AG08396 (cell line): ENCODE data around the gene PCDHGA12.
"Not testable (repeated sequence)": the region's sequence is repeated elsewhere in the genome, so short reads cannot be mapped to it uniquely, and the experiment has no call there.

Experiments
- DNase-seq: peaks from one replicate; pipeline ENCODE4 v3.0.0; 2012; ENCODE audit warnings: low spot score, mixed read lengths

PCDHGA12 gene

DNA sequence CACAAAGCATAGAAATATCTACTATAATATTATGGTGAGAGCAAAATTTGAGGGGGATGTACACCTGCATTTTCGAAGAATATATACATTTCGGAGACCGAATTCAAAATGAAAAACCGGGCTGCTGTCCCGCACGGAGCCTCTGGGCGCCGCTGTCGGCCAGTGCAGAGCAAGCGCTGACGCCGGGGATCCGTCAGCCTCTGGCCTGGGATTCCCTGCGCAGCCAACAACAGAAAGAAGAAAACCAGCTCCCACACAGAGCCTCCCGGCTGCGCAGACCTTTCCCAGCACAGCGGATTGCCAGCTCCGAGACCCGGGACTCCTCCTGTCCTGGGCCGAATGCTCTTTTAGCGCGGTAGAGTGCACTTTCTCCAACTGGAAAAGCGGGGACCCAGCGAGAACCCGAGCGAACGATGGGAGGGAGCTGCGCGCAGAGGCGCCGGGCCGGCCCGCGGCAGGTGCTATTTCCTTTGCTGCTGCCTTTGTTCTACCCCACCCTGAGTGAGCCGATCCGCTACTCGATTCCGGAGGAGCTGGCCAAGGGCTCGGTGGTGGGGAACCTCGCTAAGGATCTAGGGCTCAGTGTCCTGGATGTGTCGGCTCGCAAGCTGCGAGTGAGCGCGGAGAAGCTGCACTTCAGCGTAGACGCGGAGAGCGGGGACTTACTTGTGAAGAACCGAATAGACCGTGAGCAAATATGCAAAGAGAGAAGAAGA is 22.4 kb upstream of the PCDHGA12 start, which contains the start of gene PCDHGB6:
Gene PCDHGB6 (plus strand): TSS at position 232 of the 716 bp plus-strand sequence. CDS start 182 bp downstream, at position 414.
- not testable (repeated sequence) for DNase-seq

GRCh38 chr5:141409598-141410306 is 20.6 kb upstream of the PCDHGA12 start:
- DNase-seq, result no peak

- DNase-seq, result no peak
Measured at GRCh38 chr5:141411575-141411974, 18.7 kb upstream of the PCDHGA12 start.

GRCh38 chr5:141412854-141413539 is 17.3 kb upstream of the PCDHGA12 start, which contains the start of gene PCDHGA10:
Gene PCDHGA10, plus strand, starts transcription at chr5:141412987. Its CDS starts 189 bp downstream, at chr5:141413176.
- peak; percentile 81 for DNase-seq

DNA sequence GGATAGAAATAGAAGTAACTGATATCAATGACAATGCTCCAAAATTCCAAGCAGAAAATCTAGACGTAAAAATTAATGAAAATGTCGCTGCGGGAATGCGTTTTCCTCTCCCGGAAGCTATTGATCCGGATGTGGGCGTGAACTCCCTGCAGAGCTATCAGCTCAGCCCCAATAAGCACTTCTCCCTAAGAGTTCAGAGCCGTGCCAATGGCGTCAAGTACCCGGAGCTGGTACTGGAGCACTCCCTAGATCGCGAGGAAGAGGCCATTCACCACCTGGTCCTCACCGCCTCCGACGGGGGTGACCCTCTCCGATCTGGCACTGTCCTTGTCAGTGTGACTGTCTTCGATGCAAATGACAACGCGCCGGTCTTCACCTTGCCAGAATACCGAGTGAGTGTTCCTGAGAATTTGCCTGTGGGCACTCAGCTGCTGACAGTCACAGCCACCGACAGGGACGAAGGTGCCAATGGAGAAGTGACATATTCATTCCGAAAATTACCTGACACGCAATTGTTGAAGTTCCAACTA is 16.7 kb upstream of the PCDHGA12 start:
- DNase-seq, result no peak

GRCh38 chr5:141414548-141415274 is 15.6 kb upstream of the PCDHGA12 start:
- DNase-seq, result not testable (repeated sequence)

DNA sequence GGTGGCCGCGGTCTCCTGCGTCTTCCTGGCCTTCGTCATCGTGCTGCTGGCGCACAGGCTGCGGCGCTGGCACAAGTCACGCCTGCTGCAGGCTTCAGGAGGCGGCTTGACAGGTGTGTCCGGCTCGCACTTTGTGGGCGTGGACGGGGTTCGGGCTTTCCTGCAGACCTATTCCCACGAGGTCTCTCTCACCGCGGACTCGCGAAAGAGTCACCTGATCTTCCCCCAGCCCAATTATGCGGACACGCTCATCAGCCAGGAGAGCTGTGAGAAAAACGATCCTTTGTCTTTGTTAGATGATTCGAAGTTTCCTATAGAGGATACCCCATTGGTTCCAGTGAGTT is 15.1 kb upstream of the PCDHGA12 start:
- DNase-seq, result not testable (repeated sequence)

DNA sequence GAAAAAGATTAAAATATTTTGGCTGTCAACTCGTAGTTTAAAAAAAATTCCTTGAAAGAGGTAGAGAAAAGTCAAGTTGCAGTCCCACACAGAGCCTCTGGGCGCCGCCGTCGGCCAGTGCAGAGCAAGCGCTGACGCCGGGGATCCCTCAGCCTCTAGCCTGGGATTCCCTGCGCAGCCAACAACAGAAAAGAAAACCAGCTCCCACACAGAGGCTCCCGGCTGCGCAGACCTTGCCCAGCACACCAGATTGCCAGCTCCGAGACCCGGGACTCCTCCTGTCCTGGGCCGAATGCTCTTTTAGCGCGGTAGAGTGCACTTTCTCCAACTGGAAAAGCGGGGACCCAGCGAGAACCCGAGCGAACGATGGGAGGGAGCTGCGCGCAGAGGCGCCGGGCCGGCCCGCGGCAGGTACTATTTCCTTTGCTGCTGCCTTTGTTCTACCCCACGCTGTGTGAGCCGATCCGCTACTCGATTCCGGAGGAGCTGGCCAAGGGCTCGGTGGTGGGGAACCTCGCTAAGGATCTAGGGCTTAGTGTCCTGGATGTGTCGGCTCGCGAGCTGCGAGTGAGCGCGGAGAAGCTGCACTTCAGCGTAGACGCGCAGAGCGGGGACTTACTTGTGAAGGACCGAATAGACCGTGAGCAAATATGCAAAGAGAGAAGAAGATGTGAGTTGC is 12.7 kb upstream of the PCDHGA12 start, which contains the start of gene PCDHGB7:
Gene PCDHGB7 (plus strand): TSS at position 184 of the 679 bp plus-strand sequence. CDS start 183 bp downstream, at position 367.
- DNase-seq, result peak; percentile 78

DNA sequence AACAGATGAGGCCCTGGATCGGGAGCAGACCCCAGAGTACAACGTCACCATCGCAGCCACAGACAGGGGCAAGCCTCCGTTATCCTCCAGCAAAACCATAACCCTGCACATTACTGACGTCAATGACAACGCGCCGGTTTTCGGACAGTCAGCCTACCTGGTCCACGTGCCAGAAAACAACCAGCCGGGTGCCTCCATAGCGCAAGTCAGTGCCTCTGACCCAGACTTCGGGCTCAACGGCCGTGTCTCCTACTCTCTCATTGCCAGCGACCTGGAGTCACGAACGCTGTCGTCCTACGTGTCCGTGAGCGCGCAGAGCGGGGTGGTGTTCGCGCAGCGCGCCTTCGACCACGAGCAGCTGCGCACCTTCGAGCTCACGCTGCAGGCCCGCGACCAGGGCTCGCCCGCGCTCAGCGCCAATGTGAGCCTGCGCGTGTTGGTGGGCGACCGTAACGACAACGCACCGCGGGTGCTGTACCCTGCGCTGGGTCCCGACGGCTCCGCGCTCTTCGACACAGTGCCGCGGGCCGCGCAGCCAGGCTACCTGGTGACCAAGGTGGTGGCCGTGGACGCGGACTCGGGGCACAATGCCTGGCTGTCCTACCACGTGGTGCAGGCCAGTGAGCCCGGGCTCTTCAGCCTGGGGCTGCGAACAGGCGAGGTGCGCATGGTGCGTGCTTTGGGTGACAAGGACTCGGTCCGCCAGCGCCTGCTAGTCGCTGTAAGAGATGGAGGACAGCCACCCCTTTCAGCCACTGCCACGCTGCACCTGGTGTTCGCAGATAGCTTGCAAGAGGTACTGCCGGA is 11.0 kb upstream of the PCDHGA12 start:
- DNase-seq, result no peak

DNA sequence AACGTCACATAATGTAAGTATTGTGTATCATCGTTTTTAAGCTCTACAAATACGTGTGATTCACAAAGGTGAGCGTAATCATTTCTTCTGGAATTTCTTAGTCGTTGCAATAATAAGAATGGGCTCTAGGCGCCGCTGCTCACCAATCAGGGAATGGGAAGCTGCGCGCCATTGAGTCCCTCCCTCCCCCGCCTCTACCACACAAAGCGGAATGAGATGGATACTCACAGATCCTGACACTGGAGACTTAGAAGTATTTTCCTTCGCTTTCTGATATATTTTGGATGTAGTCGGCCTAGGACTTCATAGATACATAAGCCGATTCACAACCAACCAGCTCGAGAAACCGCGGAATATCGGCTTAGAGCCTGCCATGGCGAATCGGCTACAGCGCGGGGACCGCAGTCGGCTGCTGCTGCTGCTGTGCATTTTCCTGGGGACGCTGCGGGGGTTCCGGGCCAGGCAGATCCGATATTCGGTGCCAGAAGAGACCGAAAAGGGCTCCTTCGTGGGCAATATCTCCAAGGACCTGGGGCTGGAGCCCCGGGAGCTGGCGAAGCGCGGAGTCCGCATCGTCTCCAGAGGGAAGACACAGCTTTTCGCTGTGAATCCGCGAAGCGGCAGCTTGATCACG is 9.3 kb upstream of the PCDHGA12 start, which contains the start of gene PCDHGA11:
Gene PCDHGA11 (plus strand): TSS at position 197 of the 634 bp plus-strand sequence. CDS start 177 bp downstream, at position 374.
- peak; percentile 67 for DNase-seq

- no peak for DNase-seq
Measured at GRCh38 chr5:141421489-141421855, 8.8 kb upstream of the PCDHGA12 start.

GRCh38 chr5:141422742-141423291 is 7.5 kb upstream of the PCDHGA12 start:
- DNase-seq, result no peak

DNA sequence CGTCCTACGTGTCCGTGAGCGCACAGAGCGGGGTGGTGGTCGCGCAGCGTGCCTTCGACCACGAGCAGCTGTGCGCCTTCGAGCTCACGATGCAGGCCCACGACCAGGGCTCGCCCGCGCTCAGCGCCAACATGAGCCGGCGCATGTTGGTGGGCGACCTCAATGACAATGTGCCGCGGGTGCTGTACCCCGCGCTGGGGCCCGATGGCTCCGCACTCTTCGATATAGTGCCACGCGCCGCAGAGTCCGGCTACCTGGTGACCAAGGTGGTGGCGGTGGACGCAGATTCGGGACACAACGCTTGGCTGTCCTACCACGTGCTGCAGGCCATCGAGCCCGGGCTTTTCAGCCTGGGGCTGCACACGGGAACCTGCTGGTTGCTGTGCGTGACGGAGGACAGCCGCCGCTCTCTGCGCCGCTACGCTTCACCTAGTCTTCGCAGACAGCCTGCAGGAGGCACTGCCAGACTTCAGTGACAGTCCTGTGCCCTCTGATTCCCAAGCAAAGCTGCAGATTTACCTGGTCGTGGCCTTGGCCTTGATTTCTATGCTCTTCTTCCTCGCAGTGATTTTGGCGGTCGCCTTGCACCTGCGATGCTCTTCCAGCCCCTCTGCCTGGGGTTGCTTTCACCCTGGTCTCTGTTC is 2.4 kb upstream of the PCDHGA12 start:
- no peak for DNase-seq

GRCh38 chr5:141431286-141431685 is 979 bp downstream of the PCDHGA12 start:
- DNase-seq, result no peak

DNA sequence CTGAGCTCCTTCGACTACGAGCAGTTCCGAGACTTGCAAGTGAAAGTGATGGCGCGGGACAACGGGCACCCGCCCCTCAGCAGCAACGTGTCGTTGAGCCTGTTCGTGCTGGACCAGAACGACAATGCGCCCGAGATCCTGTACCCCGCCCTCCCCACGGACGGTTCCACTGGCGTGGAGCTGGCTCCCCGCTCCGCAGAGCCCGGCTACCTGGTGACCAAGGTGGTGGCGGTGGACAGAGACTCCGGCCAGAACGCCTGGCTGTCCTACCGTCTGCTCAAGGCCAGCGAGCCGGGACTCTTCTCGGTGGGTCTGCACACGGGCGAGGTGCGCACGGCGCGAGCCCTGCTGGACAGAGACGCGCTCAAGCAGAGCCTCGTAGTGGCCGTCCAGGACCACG is 2.0 kb downstream of the PCDHGA12 start:
- not testable (repeated sequence) for DNase-seq

DNA sequence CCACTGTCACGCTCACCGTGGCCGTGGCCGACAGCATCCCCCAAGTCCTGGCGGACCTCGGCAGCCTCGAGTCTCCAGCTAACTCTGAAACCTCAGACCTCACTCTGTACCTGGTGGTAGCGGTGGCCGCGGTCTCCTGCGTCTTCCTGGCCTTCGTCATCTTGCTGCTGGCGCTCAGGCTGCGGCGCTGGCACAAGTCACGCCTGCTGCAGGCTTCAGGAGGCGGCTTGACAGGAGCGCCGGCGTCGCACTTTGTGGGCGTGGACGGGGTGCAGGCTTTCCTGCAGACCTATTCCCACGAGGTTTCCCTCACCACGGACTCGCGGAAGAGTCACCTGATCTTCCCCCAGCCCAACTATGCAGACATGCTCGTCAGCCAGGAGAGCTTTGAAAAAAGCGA is 2.4 kb downstream of the PCDHGA12 start:
- not testable (repeated sequence) for DNase-seq

DNA sequence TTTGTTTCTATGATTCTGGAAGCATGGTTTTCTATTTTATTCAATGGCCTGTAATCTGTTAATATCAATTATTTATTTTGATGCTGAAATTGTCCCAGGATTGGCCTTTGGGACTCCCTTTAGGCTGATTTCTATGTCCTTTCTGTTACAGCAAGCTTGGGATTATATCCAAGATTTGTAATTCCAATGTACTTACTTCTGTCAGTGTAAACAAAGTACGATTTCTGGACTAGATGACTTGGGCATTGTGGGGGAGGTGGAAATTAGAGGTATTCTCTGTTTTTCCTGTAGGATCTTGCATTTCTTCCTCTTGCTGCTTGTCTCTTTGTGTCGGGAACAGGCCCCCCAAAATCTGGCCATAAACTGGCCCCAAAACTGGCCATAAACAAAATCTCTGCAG is 3.7 kb downstream of the PCDHGA12 start:
- peak; percentile 45 for DNase-seq

DNA sequence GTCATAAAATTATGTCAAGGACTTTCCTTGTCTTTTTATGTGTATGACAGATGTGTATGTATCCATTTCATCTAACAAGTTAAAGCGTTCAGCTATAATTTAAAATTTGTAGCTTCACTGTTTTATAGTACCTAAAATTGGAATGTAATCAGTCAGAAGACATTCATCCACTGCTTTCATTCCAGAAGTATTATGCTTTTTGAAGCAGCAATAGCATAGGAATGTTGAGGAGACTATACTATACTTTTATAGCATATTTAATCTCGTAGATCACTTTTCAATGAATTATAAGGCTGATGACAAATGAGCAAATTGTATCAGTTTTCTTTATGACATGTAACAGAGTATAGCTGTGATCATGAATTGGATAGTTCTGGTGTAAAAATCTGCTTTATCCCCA is 6.9 kb downstream of the PCDHGA12 start:
- peak; percentile 58 for DNase-seq
